Stimulated activated CD8-positive, alpha-beta memory T cell treated with anti-CD3 and anti-CD28 coated beads, Interleukin-7, amount 100 ng/mL, for 24 hours (primary cell): ENCODE results near the gene PBX3.
"Not testable (repeated sequence)": the region's sequence is repeated elsewhere in the genome, so short reads cannot be mapped to it uniquely, and the experiment has no call there.

Experiments
- DNase-seq: peaks from one replicate; pipeline ENCODE4 v3.0.0-alpha.2; 2020; ENCODE audit warnings: low read depth

PBX3 gene

DNA sequence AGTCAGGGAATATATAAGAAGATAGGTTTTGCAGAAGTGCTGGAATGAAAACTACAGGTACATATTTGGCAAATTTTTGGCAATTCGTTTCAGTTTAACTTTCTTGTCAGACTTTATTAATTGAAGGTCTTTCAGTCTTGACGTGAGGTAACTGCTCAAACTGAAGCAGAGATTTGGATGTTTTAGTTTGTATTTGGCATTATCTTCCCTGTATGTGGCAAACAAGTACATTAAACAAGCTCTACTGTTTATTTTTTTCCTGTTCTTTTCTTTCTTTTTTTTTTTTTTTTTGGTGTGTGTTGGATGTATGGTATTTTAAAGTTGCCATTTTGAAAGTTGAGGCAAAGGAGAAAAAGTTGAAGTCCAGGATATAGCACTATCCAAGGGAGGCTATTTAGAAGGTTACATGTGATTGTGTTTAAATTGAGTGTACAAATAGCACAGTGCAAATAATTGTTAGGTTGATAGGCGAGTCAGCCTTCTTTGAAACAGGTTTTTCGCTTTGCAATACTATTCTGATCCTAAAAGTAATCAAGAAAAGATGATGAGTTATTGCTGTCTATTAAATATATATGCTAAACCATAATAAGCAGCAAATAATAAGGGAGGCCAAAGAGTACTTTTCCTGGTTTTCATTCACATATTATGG lies 2.2 kb downstream of the PBX3 start:
- DNase-seq, result no peak

DNA sequence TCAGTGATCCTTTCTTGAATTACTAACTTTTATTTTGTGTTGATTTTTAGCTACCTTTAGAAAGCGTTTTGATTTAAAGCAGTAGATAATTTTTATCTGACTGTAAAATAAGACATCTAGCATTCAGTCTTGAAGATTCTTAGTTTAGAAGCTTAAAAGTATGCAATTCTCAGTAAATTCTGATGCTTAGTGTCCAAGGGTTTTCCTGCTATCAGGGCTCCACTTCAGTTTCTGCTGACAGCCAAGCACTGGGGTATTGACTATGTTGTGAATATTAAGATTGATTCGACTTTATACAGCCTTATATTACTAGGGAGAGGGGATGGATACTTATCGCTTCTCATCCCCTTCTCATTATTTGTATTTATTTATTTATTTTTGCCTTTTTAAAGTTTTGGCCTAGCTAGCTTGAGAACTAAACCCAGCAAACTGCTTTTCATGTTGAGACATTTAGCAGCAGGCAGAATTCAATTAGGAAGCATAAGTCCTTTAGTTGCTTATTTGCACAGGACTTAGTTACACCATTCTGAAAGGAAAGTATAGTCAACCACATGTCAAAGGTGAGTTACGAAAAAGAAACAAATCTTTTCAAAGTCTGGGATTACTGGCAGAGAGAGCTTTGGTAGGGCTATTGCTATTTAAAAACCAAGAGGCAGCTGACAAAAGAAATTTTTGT lies 2.9 kb downstream of the PBX3 start:
- DNase-seq, result no peak

DNA sequence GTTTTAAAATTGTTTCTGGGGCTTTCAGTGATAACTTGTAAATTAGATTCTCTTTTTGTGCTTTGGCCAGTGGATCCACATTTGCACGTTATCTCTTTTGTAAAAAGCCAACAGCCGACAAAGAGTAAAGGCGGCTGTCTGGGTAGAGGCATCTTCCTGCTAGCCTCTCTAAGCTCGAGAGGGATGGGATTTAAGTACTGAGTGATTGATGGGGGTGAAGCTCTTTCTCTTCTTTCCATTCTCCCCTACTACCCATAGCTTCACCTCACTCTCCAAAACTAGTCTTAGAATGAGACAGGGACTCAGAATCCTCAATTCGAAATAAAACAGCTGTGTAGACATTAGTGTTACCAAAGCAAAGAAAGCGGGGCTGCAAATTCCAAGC lies 3.4 kb downstream of the PBX3 start:
- DNase-seq, result no peak

DNA sequence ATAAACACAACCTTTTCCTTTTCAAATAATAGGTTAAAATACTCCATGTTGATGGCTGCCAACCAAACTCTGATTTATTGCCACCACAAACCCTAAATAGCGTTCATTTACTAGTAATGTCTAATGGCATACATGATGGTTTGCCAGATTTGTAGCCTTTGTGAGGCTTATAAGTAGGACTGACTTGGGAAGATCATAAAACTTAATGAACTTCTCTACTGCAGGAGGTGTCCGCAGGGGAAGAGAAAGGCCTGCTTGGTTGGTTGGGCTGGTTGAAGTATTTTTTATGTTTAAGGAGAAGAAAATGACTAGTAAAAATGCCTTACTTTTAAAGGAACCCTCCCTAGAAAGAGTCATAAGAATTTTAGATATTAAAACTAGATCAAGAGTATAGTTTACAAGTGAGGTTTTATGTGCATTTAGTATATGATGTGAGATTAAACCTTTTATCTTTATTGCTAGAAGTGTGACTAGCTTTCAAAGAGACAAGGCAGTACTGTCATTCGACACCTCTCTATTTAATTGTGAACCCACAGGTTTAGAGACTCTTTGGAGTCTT lies 5.0 kb downstream of the PBX3 start:
- no peak for DNase-seq

DNA sequence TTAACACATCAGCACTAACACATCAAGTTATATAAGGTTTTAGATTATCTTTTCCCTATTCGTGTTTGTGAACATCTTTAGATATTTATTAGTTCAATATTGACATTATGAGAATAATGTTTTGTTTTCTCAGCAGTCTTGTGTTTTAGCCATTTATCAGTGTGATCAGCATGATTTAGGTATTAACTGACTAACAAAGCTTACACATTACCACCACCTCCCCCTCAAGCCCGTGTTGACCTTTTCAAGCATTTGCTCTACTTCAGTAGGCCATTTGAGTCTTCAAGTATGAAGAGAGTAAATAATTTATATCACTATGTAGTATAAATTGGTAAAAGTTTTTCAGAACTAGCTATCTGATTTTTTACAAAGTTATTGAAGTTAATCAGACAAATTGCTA lies 6.9 kb downstream of the PBX3 start:
- DNase-seq, result no peak

DNA sequence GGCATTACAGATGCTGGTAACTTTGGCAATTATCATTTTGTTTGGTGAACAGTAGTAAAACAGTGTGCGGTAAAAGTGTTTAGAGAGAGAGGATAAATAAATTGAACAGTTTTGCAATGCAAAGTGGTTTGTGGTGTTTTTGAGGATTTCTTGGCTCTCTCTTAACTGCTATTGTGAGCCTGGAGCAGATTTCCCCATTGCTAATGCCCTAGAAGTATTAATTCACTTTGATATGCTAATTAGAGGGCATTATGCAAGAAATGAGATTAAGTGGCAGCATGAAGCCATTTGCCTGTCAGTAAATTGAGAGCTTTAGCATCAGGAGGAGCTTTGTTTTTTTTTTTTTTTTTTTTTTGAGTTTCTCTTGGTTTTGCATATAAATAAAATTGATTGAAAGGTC lies 8.2 kb downstream of the PBX3 start:
- DNase-seq, result no peak

DNA sequence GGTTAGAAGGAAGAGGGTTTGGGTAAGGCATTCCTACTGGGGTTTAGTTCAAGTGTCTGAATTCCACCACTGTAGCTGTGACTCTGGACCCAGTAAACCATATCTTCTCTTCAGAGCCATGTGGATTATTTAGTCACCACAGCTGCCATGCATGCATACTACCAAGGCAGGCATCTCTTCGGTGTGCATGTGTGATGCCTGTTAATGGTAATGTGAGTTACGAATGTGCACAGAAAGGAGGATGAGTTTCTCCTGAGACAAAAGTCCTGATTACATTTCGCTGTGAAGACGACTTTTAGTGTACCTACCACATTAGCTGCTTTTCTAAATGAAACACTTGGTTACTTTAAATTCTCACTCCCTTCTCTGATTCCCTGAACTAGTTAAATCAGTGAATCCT lies 9.3 kb downstream of the PBX3 start:
- DNase-seq, result no peak

DNA sequence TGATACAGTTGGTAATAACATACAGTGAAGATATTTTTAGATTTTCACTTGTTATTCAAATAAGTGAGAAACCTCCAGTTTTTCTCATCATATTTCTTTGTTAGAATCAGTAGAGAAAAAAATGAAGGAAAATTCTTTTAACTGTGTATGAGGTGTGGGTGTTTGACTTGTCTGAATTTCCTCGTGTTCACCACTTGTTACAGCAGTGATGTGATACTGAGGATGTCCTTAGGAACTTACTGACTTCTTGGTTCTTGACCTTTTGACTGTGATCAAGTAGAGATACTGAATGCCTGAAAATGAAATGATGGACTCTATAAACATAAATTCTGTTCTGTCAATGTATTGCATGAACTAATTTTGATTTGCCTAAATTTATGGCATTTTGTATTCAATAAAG lies 10.7 kb downstream of the PBX3 start:
- no peak for DNase-seq

DNA sequence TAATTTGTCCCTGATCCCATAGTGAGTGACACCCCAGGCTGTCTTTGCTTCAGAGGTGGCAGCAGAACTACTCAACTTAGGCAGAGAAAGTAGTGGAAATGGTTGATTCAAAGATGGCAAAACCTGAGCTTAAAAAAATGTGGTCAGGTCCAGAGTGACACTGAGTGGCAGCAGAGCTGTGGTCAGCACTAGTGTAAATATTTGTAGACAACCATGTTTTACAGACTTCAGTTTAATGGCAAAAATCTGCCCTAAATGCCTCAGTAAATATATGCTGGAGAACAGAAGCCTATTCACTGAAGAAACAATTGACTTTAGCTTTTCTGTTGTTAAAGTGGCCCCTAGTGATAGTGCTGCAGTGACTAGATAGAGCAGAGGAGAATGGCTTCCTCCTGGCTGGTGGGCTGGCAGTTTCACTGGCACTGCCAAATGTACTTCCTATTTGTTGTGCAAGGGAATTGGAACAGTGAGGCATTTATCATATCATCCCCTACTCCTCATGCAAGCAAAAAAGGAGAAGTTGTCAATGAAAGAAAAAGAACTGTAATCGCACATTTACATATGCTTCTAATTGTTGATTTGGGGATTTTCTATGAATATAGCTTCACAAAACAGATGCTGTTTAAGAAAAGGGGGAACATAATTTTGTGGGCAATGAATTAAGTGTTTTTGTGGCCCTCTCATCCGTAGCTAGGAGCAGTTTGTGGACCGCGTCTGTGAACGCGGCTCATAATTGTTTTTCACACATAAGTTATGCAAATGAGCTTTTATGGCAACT lies 12.0 kb downstream of the PBX3 start:
- DNase-seq, result no peak

DNA sequence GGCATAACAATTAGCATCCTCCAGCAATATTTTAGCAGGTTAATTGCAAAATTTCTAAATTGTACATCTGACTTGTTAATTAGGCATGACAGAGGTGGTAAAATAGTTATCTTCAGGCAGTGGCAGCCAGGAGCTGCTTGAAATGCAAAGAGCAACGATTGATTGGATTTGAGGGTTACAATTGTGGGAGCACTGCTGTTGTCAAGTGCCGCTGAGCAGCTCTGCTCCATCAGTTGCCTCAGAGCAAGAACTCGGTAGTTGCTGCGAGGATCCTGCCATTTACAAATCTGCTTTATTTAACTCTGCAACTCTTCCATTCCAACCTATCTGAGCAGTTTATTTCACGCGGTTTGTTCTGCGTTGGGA lies 12.6 kb downstream of the PBX3 start:
- DNase-seq, result no peak

DNA sequence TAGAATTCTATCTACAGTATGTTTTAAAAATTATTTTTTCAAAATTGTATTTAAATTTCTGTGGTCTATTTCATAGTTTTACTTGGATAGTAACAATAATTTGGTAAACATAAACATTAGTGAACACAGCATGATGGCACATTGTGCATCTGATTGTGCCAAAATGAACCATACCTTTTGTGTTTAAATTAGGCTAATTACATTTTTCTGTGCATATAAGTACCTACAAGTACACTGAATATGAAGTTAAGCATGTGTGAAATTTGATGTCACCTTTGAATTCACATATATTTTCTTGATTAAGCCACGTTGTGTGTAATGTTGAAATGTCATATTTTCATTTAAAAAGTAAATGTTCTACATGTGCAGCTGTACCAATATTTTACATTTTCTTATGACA lies 13.4 kb downstream of the PBX3 start:
- DNase-seq, result no peak

DNA sequence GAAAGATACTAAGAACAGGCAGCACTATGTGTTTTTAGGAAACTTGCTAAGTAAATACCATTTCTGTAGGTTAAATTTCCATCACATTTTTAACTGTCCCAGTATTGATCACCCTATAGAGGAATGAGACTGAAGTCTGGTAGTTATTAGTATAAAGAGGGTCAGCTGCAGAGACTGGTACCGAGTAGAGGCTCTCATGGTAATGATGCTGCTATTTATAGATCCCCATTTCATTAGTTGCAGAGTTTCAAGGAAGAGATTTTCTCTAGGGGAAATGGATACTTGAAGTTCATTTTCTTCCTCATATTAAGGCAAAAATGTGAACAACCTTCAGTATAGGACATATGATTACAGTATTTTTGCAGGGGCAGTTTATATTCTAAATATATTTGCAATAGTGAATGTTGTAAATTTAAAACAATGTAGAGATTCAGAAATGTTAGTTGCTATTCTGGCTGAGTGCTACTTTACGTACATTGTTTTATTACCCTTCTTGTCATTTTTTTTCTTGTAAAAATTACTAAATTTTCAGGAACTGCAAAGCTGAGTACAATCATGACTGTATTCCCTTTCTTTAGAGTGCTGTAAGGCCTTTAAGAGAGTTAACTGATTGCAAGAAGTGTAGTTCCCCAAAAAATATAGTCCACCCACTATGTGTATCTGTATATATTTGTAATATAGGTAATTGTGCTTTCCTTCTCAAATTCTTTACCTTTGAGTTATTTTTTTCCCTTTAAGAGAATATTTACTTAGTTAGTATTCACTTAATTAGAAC lies 14.7 kb downstream of the PBX3 start:
- DNase-seq, result no peak

DNA sequence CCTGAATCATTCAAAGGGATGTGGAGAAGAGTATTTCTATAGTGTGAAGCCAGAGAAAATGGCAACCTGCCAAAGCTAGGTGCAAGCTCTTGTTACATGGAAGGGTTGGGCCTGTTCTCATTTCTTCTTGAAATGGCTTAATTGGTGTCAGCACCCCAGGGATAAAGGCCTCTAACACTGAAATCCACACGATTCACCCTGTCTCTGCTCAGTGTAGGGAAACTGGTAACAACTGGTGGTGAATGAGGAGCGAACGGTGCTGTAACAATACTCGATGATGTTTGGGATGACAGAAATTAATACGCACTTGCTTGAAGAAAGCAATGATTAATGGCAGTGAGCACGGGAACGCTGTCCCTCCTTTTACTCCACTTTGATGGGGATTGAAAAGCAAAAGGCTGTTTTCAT lies 16.2 kb downstream of the PBX3 start:
- DNase-seq, result no peak

DNA sequence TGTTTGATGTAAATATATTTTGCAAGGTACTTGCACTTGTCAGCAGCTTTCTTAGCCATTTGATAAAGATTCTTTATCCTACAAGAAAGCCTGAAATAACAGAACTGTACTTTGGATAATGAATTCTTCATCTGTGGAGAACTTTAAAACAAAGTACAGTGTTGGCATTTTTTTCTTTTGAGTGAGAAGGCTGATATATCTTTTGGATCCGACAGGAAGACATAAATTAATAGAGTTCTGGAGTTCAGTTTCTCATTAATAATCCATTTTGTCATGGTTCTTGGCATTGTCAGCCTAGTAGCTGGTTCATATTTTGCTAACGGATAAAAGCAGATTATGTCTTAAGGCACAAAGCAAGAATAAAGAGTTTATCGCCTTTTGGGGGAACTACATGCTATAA lies 17.0 kb downstream of the PBX3 start:
- no peak for DNase-seq

DNA sequence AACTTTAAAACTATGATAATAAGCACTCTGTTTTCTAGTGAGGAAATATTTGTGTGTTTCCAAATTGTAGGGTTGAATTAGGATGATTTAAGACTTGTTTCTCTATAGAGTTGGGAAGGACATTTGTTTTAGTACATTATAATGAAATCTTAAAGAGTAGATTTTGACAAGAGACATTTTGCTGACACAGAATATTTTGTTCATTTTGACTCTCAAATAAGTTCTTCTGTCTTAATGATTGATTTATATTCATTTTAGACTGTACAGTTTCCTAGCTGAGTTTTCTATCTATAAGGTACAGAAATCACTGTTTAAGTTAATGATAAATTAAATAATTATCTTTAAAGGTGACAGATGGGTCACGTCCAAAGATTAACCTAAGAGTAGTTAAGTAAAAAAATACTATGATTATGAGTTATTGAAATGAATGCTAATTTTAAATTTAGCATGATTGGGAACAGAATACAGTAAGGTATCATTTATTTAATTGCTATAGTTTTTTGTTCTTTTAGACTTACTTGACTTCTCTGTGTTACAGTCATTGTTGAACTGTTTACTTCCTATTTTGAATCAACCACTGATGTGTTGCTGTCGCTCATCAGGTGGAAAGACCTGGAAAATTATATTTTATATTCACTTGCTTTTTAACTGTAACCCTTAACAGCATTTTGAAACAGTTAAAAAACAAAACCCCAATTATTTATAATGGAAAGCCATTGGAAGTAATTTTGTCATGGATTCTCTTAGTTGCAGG lies 19.5 kb downstream of the PBX3 start:
- DNase-seq, result no peak

DNA sequence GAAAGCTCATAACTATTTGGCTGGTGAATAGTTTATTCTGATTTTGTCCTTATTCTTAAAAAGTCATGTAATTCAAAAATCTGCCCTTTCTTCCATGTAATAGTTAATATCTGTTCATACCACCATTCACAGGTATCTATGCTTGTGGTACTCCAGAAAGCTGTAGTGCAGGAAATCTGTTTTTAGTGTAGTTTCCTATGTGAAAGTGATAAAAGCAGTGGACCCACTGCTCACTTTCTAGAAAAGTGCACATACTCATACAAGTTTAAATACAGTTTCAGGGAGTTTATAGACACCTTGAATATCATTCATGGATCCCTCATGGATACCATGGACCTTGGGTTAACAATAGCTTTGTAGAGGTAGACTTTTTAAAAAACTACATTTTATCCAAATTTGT lies 20.2 kb downstream of the PBX3 start:
- DNase-seq, result no peak

DNA sequence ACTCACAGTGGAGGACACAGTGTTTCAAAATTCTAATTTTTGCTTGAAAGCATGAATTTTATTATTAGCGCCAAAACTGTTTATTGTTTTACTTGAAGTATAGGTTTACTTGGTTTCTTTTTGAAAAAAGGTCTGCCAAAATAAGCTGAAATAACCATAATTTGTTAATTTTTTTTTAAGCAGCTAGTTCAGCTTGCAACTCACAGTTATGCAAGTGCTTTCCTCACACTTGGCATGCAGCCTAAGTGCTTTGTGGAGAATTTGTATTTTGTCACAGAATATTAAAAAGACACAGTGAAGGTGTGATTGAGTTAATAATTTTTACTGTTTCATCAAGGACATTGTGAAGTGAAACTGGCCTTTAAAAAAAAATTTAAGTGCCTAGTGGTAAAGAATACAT lies 21.6 kb downstream of the PBX3 start:
- no peak for DNase-seq

DNA sequence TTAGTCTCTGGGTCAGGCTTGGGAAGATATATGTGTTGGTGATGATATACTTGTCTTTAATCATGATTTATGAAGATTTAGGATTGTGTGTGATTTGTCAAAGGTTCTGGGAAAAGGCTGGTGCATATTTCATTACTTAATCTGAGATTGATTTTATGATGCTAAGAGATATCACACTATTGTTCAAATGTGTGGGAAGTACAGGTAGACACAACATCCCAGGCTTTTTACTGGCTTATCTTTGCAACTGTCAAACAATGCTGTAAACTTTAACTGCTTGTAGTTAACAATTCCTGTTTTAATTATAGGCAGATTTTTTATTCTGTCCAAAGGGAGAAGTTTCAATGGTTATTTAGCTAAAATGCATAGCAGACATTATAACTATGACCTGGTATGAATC lies 23.9 kb downstream of the PBX3 start:
- DNase-seq, result no peak

DNA sequence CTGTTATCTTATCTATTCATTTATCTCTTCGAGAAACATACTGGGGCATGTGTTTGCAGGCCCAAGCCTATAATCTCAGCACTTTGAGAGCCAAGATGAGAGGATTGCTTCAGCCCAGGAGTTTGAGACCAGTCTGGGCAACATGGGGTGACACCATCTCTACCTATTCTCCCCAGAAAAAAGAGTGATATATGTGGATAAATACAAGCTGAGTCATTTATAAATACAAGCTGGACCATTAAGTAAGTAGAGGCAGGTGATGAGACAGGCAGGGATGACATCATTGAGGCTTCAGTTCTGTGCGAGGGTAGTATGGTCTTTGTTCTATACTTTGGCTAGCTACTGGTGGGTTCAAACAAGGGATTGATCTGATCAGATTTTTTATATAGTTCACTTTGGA lies 25.6 kb downstream of the PBX3 start:
- DNase-seq, result no peak

DNA sequence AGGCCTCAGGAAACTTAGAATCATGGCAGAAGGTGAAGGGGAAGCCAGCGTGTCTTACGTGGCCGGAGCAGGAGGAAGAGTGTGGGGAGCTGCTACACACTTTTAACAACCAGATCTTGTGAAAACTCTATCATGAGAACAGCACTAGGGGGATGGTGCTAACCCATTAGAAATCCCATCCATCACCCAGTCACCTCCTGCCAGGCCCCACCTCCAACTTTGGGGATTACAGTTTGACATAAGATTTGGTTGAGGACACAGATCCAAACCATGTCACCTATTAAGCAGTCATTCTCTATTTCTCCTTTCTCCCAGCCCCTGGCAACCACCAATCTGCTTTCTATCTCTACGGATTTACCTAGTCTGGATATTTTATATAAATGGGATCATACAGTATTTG lies 26.9 kb downstream of the PBX3 start:
- DNase-seq, result no peak

DNA sequence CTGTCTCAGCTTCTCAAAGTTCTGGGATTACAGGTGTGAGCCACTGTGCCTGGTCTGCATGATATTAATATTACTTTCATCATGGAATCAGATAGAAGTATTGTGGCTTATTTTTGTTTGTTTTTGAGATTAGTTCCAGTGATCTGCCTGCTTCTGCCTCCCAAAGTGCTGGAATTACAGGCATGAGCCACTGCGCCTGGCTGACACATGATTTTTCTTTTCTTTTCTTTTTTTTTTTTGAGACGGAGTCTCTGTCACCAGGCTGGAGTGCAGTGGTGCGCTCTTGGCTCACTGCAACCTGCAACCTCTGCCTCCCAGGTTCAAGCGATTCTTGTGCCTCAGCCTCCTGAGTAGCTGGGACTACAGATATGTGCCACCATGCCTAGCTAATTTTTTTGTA lies 29.6 kb downstream of the PBX3 start:
- DNase-seq, result not testable (repeated sequence)
